Hepatocyte (in vitro differentiated cells): ENCODE data around the gene GAB3.

Experiments
- EZH2phosphoT487 ChIP-seq: fragments of 200-600 bp; sonication (generic); IDR thresholded peaks from one replicate; pipeline ENCODE4 v1.6.1; 2018; ENCODE audit warnings: antibody characterized with exemption, mild to moderate bottlenecking, low read depth, moderate library complexity; ENCODE audit not compliant: unreplicated experiment, severe bottlenecking
- TF ChIP-seq, protein P1 (sequence below): fragments of 200-600 bp; sonication (generic); IDR thresholded peaks from 2 replicates; pipeline ENCODE4 v1.5.1; 2016; ENCODE audit warnings: antibody characterized with exemption, mild to moderate bottlenecking; ENCODE audit not compliant: poor library complexity

DNA sequence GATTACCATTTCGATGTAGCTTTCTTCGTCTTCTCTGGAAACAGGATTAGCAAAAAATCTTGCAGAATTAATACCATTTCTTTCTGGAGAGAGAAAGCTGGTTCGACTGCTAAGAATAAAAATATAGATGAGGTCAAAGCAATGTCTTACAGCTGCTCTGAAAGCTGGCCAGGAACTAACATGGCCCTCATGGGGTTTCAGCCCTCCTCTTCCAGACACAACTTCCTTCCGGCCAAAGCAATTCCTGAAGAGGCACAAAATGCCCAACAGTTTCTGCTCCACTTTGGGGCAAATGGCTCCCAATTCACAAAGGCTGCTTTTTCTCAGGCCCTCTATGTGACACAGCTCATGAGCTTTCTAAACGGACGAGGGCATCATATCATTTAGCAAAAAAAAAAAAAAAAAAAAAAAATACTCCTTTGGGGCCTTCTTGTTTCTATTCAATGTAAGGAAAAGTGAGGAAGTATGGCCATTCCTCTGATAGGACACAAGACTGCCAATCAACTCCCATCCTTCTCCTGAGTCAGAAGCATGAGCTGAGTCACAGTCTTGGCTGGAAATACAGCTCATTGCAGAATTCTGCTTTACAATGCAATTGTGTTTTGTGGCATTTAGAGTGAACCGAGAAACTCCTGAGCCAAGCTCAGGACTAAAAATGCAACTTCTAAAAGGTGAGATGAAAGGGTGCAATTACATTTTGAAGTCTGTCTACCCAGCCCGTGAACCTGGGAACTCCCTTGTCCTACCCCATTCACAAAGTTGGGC, 54.8 kb downstream of the GAB3 start:
- TF ChIP-seq, protein P1, sequence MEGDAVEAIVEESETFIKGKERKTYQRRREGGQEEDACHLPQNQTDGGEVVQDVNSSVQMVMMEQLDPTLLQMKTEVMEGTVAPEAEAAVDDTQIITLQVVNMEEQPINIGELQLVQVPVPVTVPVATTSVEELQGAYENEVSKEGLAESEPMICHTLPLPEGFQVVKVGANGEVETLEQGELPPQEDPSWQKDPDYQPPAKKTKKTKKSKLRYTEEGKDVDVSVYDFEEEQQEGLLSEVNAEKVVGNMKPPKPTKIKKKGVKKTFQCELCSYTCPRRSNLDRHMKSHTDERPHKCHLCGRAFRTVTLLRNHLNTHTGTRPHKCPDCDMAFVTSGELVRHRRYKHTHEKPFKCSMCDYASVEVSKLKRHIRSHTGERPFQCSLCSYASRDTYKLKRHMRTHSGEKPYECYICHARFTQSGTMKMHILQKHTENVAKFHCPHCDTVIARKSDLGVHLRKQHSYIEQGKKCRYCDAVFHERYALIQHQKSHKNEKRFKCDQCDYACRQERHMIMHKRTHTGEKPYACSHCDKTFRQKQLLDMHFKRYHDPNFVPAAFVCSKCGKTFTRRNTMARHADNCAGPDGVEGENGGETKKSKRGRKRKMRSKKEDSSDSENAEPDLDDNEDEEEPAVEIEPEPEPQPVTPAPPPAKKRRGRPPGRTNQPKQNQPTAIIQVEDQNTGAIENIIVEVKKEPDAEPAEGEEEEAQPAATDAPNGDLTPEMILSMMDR: no peak
- TF ChIP-seq EZH2phosphoT487: no peak
